WTC11 (cell line): ENCODE results near the gene RGS18. TPM values are rescaled to one million over a fixed set of nuclear protein-coding genes. Genes with fewer than 3 reads are reported as not detected.

Experiments
- ATAC-seq: fragments of 200-7000 bp; cut with Tn5 transposase; 2 replicates; pipeline ENCODE4 v1.10.0; 2021; ENCODE audit warnings: mild to moderate bottlenecking, moderate library complexity
- CTCF ChIA-PET: fragments of 300-600 bp; sonication (Branson Sonifier 250); formaldehyde crosslinking; loops from one replicate; lab custom pipeline; 2021; ENCODE audit warnings: antibody characterized with exemption; lab: Charles Lee
- POLR2A ChIA-PET: fragments of 350-600 bp; sonication (Branson Sonifier 250); formaldehyde crosslinking; loops from one replicate; lab custom pipeline; 2021; ENCODE audit warnings: antibody characterized with exemption; lab: Charles Lee
- DNase-seq: peaks from one replicate; pipeline ENCODE4 v3.0.0; 2021; ENCODE audit warnings: low spot score
- H3K27ac Mint-ChIP-seq: 2 replicates; pipeline ENCODE4 v1.8.0; 2021; ENCODE audit warnings: mixed read lengths
- H3K27me3 Mint-ChIP-seq: 2 replicates; pipeline ENCODE4 v1.8.0; 2021; ENCODE audit warnings: low read depth, mild to moderate bottlenecking, moderate library complexity, mixed read lengths
- H3K36me3 Mint-ChIP-seq: 2 replicates; pipeline ENCODE4 v1.8.0; 2021; ENCODE audit warnings: mixed read lengths
- H3K4me1 Mint-ChIP-seq: 2 replicates; pipeline ENCODE4 v1.8.0; 2022; ENCODE audit warnings: mixed read lengths
- H3K4me3 Mint-ChIP-seq: 2 replicates; pipeline ENCODE4 v1.8.0; 2021; ENCODE audit warnings: mild to moderate bottlenecking, moderate library complexity, mixed read lengths
- H3K9me3 Mint-ChIP-seq: 2 replicates; pipeline ENCODE4 v1.8.0; 2021; ENCODE audit warnings: mixed read lengths
- ERG ChIP-seq: fragments of 250-450 bp; sonication (Bioruptor Pico); IDR thresholded peaks from 2 replicates; pipeline ENCODE4 v1.8.0; 2021; ENCODE audit warnings: mild to moderate bottlenecking
- FOXK1 ChIP-seq: sonication (generic); formaldehyde crosslinking; IDR thresholded peaks from 2 replicates; pipeline ENCODE4 v1.8.0; 2022; ENCODE audit warnings: mild to moderate bottlenecking, moderate library complexity, missing genetic modification reagents
- KAT7 ChIP-seq: sonication (generic); formaldehyde crosslinking; IDR thresholded peaks from 2 replicates; pipeline ENCODE4 v1.8.1; 2023; ENCODE audit warnings: missing genetic modification reagents, mild to moderate bottlenecking, borderline replicate concordance
- MLX ChIP-seq: sonication (generic); formaldehyde crosslinking; IDR thresholded peaks from 2 replicates; pipeline ENCODE4 v1.8.1; 2023; ENCODE audit warnings: mild to moderate bottlenecking, missing genetic modification reagents, moderate library complexity
- NFATC4 ChIP-seq: fragments of 250-450 bp; sonication (Bioruptor Pico); IDR thresholded peaks from 2 replicates; pipeline ENCODE4 v1.9.0; 2021; ENCODE audit warnings: mild to moderate bottlenecking
- NR2C2 ChIP-seq: sonication (generic); formaldehyde crosslinking; IDR thresholded peaks from 2 replicates; pipeline ENCODE4 v1.8.0; 2022; ENCODE audit warnings: mild to moderate bottlenecking, missing genetic modification reagents
- PRDM15 ChIP-seq: sonication (generic); formaldehyde crosslinking; IDR thresholded peaks from 2 replicates; pipeline ENCODE4 v1.8.0; 2022; ENCODE audit warnings: missing genetic modification reagents
- STAT6 ChIP-seq: sonication (generic); formaldehyde crosslinking; conservative IDR thresholded peaks from 2 replicates; pipeline ENCODE4 v1.8.1; 2023; ENCODE audit warnings: mild to moderate bottlenecking, low read depth, missing genetic modification reagents, moderate library complexity
- TEAD4 ChIP-seq: sonication (generic); formaldehyde crosslinking; IDR thresholded peaks from 2 replicates; pipeline ENCODE4 v1.8.0; 2022; ENCODE audit warnings: mild to moderate bottlenecking, missing genetic modification reagents
- USF2 ChIP-seq: sonication (generic); formaldehyde crosslinking; IDR thresholded peaks from 2 replicates; pipeline ENCODE4 v1.8.1; 2023; ENCODE audit warnings: mild to moderate bottlenecking, missing genetic modification reagents, moderate library complexity
- ZNF232 ChIP-seq: sonication (generic); formaldehyde crosslinking; IDR thresholded peaks from 2 replicates; pipeline ENCODE4 v1.8.0; 2022; ENCODE audit warnings: mild to moderate bottlenecking, missing genetic modification reagents
- ZNF512 ChIP-seq: sonication (generic); formaldehyde crosslinking; IDR thresholded peaks from 2 replicates; pipeline ENCODE4 v1.8.1; 2022; ENCODE audit warnings: missing genetic modification reagents, borderline replicate concordance
- ZNF532 ChIP-seq: fragments of 250-450 bp; sonication (Bioruptor Pico); IDR thresholded peaks from 2 replicates; pipeline ENCODE4 v1.9.0; 2021; ENCODE audit warnings: mild to moderate bottlenecking, borderline replicate concordance
- ZSCAN18 ChIP-seq: fragments of 250-450 bp; sonication (Bioruptor Pico); IDR thresholded peaks from 2 replicates; pipeline ENCODE4 v2.1.2; 2022; ENCODE audit warnings: mild to moderate bottlenecking, moderate library complexity
- total RNA-seq: library from RNA; stranded (reverse); gene quantifications from 3 replicates; pipeline ENCODE4 v1.2.3, GENCODE V29; 2021

RGS18 gene
- total RNA-seq, 1 experiment from 2014 or later, result not detected

- TF ChIP-seq NFATC4 (CRISPR knock-in tag) (no peak), NR2C2 (no peak), ZNF512 (no peak), TEAD4 (CRISPR knock-in tag) (no peak), ZSCAN18 (no peak), USF2 (no peak), PRDM15 (no peak), ERG (no peak), ZNF532 (CRISPR knock-in tag) (no peak), FOXK1 (CRISPR knock-in tag) (no peak), KAT7 (no peak), STAT6 (CRISPR knock-in tag) (no peak), MLX (CRISPR knock-in tag) (no peak), ZNF232 (CRISPR knock-in tag) (no peak)
- no peaks in the 10 kb centered on the region for H3K9me3 Mint-ChIP-seq
- CTCF ChIA-PET, result no interaction called here
- DNase-seq (no peak), ATAC-seq (no peak)
- H3K27ac Mint-ChIP-seq, result no peak overlapping the region
- POLR2A ChIA-PET, result no interaction called here
- H3K4me1 Mint-ChIP-seq, result peaks cover 11% of the 10 kb centered on the region
- no peak overlapping the region for H3K4me3 Mint-ChIP-seq
- no peaks in the 10 kb centered on the region for H3K36me3 Mint-ChIP-seq
- no peaks in the 10 kb centered on the region for H3K27me3 Mint-ChIP-seq
Observed at GRCh38 chr1:192153276-192153675, 5.0 kb upstream of the RGS18 start.
